GM19351 (cell line): Measurements from ENCODE around the gene RNASEH1.
A peak's percentile ranks its signal among the peaks of the same experiment; 100 is the strongest.
"Not testable (repeated sequence)": the region's sequence is repeated elsewhere in the genome, so short reads cannot be mapped to it uniquely, and the experiment has no call there.

ENCODE experiments used
- ATAC-seq: cut with Tn5 transposase; IDR thresholded peaks from one replicate; pipeline ENCODE4 v1.9.1; 2021; ENCODE audit warnings: mild to moderate bottlenecking, moderate library complexity; ENCODE audit not compliant: unreplicated experiment

Gene RNASEH1

DNA sequence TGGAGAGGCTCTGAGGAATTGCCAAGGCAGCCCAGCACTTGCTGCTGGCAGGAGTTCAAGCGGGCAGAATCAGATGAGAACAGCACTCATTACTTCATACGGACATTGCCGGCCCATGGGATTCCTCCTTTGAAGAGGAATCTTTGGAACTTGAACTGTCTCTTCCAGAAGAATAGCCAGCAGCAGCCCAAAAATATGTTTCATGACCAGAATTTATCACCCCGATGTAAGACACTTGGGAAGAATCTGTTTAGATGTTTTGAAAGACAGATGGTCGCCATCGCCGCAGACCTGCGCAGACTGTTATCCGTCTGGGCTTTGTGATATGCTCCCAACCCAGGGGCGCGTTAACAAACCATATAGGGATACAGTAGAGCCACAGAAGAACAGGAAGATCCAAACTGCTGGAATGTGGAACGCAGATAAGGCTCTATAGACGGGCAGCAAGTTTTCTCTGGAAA is 35.1 kb downstream of the RNASEH1 start:
- ATAC-seq = no peak

DNA sequence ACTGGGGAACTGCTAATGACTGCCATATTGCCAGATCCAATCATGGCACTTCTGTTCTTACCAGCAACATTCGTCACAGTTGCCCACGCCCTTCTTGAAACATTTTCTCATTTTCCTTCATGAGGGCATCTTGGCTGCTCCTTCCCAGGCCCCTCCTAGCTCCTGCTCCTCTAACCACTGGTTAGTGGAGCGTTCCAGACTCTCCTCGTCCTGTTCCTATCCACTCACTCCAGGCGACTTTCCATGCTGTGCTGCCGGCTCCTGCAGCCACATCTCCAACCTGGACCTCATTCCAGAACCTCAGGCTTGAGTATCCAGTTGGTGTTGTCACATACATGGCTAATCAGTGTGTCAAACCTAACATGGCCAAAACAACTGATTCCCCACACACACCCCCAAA is 37.5 kb downstream of the RNASEH1 start:
- no peak for ATAC-seq

DNA sequence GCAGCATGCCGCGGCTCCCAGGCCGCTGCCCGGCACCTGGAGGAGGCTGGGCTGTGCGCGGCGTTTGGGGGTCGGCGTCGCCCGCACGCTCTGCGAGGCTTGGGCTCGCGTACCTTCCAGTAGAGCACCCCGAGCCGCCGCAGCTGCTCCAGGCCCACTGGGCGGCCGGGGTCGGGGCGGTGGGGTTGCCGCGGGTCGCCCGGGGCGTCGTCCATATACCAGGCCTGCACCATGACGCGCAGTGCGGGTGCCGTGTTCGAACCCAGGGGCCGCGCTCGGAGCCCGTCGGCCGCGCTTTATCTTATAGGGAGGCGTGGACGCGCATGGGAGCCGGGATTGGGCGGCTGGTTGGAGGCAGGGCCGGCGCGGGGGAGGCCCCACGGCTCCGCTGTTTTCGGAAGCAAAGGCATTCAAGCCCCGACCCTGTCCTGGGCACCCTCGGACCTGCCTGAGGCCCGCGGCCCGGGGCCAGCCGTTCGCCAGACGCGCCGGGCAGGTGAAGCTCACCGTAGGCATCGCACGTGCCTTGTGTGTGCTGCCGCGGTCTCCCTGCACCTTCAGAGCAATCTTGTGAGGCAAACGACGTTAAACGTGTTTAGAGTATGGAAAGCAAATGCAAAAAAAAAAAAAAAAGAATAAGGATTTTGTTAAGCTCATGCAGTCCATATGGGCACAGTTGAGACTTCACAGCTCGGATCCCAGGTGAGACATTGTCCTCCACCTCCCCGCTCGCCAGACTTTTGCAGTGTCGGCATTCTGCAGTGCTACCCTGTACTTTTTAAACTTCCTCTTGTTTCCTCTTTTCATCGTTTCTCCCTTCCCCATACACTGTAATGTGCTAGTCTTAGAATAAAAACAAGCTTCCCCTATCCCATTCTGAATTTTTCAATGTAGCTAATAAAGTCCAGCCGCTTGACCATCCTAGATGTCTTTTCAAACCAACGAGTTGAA is 38.6 kb downstream of the RNASEH1 start, which contains the start of gene ADI1:
ADI1 (minus strand) TSS at position 277 of the 951 bp plus-strand sequence; CDS start at position 233, 44 bp downstream.
- ATAC-seq = peak; percentile 58

DNA sequence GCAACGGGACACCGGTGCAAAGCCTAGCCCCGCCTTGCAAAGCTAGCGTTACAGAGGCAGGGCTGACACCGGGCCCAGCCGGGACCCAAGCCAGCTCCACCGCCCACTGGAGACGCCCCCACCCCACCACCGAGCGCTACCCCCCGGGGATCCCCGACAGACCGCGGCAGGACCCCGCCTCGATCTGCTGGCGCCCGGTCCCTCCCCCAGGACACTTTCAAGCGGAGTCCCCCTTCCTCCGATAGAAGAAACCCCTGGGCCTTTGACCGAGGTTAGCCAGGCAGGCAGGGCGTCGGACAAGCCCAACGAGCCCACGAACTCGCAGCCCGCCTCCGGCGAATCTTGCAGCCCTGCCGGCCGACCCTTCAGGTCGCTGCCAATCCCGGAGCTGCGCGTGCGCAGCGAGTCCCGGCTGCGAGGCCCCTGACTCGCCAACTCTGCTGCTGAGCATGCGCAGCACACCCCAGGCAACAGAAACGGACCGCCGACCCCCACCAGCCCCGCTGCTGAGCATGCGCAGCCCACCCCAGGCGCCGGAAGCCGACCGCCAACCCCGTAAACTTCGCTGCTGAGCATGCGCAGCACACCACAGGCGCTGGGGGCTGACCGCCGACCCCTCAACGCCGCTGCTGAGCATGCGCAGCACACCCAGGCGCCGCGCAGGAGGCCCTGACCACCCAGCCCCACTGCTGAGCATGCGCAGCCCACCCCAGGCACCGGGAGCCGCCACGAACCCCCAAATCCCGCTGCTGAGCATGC is 39.5 kb downstream of the RNASEH1 start:
- ATAC-seq = peak; percentile 73

DNA sequence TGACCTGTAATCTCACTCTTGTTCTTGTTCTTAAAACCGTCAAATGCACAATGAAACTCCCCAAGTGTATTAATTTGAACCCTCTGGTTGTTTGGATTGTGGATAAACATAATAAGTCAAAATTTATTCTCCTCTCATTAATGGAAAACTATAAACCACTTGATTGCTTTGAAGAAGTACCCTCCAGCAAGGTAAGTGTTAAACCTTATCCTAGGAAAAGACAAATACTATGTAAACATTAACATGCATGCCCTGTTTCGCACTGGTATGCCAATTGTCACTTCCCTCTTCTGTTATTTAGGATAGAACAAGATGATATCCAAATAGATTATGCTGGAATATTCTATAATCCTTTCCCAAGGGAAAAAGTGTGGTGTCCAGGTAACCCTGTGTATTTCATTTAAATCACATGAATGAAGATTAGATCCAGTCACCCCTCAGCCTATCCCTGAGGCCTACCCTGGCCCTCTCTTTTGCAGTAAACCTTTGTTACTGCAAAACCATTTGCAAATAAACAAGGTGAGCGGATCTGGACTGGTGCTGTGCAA is 40.1 kb downstream of the RNASEH1 start:
- no peak for ATAC-seq

DNA sequence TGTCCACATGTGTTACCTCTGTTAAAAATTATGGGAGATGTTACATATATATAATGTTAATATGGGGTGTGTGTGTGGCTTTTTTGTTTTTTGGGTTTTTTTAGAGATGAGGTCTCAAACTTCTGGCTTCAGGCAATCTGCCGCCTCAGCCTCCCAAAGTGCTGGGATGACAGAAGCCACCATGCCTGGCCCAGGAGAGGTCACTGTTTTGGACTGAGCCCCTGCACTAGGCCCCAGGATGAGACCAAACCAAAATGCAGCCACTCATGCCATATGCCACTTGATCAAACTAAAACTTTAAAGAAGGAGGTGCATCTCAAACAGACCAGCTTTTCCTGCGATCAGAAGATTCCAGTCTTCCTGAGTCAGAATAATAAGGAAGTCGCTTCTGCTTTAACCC is 41.3 kb downstream of the RNASEH1 start:
- no peak for ATAC-seq

DNA sequence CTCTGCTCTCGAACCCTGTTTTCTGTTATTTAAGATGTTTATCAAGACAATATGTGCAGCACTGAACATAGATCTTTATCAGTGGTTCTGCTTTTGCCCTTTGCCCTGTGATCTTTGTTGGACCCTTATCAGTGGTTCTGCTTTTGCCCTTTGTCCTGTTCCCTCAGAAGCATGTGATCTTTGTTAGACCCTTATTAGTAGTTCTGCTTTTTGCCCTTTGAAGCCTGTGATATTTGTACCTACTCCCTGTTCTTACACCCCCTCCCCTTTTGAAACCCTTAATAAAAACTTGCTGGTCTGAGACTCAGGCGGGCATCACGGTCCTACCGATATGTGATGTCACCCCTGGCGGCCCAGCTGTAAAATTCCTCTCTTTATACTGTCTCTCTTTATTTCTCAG is 42.7 kb downstream of the RNASEH1 start:
- ATAC-seq = not testable (repeated sequence)

DNA sequence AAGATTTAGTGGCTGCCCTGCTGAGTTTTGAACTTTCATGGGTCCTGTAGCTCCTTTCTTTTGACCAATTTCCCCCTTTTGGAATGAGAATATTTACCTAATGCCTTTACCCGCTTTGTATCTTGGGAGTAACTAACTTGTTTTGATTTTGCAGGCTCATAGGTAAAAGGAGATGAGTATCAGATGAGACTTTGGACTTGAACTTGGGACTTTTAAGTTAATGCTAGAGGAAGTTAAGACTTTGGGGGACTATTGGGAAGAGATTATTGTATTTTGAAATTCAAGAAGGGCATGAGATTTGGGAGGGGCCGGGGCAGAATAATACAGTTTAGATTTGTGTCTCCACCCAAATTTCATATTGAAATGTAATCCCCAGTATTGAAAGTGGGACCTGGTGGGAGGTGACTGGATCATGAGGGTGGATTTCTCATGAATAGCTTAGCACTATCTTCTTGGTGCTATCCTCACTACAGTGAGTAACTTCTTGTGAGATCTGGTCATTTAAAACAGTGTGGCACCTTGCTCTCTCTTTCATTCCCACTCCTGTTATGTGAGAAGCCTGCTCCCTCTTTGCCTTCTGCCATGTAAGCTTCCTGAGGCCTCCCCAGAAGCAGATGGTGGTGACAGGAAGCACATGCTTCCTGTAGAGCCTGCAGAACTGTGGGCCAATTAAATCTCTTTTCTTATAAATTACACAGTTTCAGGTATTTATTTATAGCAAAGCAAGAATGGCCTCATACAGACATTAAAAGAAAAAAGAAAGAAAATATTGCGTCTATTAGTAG is 44.9 kb downstream of the RNASEH1 start:
- no peak for ATAC-seq

DNA sequence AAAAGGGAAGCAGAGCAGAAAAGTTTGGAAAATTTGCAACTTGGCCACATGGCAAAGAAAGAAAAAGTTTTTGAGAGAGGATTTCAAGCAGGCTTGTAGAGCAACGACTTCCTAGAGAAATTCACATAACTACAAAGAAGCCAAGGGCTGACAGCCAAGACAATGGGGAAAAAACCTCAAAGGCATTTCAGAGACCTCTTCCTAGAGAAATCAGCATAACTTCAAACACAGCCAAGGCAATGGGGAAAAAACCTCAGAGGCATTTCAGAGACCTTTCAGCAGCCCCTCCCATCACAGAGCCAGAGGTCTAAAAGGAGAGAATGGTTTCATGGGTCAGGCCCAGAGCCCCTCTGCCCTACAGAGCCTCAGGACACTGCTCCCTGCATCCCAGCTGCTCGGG is 46.0 kb downstream of the RNASEH1 start:
- ATAC-seq = no peak

DNA sequence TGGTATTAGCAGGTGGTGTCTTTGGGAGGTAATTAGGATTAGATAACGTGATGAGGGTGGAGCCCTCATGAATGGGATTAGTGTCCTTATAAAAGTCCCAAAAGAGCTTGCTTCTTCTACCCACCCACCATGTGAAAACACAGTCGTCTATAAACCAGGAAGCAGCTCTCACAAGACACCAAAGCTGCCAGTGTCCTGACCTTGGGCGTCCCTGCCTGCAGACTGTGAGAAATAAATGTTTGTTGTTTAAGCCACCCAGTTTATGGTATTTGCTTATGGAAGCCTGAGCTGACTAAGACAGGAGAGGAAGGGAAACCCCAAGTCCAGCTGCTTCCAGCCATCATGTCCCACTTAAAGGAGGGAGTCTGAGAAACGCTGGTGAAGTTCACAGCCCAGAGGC is 52.4 kb downstream of the RNASEH1 start:
- ATAC-seq = no peak

DNA sequence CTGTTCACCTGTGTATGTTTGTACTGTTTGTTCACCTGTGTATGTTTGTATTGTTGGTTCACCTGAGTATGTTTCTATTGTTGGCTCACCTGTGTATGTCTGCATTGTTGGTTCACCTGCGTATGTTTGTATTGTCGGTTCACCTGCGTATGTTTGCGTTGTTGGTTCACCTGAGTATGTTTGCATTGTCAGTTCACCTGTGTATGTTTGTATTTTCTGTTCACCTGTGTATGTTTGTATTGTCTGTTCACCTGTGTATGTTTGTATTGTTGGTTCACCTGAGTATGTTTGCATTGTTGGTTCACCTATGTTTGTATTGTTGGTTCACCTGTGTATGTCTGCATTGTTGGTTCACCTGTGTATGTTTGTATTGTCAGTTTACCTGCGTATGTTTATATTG is 53.4 kb downstream of the RNASEH1 start:
- ATAC-seq = no peak

DNA sequence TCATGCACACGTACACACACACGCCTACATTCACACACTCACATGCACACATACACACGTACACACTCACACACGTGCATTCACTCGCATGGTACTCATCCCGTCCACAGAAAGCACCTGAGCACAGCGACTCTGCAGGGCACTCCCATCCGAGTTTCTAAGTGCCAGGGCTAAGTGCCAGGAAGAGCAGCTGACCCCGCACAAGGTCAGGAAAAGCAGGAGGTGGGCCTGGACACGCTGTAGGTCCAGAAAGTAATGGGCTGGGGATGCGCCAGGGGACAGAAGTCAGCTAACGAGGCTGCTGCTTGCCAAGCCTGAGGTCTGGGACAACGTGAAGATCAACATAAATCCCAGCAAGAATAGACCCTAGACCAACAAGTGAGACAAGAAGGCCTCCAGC is 54.6 kb downstream of the RNASEH1 start:
- no peak for ATAC-seq

DNA sequence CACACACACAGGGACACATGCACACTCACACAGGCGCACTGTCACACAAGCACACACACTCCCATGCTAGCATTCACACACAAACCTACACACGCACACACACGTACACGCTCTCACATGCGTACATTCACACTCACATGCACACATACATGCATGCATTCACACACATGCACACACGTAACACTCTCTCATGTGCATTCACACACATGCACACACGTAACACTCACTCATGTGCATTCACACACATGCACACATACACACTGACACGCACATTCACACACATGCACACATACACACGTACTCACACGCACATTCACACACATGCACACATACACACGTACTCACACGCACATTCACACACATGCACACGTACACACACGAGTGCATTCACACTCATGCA is 55.1 kb downstream of the RNASEH1 start:
- no peak for ATAC-seq

DNA sequence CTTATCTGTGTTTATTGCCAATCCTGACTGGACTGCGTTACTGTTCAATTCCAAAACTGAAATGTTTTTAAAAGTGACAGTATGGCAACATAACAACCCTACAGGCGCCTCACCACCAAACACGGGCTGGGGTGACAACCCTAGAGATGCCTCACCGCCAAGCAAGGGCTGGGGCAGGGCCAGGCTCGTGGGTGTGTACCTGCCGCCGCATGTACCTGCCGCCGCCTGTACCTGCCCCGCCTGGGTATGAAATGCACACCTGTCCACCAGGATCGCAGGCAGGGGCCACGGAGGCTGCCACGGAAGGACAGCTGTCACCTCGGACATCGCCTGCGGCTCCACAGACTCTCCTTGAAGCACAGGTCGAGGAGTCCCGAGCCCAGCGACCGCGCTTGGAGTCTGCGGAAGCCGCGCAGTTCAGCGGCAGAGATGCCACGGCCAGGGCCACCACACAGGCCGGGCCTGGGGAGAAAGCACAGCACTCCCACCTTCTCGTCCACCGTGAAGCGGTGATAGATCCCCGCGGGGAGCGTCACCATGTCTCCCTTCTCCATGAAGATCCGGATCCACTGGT is 57.7 kb downstream of the RNASEH1 start:
- no peak for ATAC-seq

DNA sequence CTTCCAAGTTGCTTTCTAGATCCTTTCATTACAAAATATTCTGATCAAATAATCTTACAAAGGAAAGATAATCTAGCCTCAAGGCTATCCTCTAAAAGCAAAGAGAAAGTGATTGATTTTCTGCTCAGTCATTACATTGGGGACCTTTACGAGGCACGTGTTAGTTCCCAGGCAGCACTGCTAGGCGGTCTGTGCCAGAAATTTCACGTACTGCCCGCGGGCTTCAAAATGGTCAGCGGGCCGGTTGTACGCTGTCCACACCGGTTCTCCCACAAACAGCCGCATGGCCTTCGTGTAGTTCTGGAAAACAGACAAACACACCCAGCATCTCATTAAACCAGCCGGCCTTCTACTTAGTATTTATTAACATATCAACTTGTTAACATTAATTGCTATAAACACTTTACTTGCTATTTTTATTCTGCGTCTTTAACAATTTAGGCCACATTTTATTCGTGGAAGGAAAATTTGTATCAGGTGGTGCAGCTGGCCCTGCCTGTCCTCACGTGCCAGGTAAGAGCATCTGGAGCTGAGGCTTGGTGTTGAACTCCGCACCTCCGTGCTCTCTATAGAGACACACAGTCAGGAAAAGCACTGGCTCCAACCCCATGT is 59.2 kb downstream of the RNASEH1 start:
- no peak for ATAC-seq

DNA sequence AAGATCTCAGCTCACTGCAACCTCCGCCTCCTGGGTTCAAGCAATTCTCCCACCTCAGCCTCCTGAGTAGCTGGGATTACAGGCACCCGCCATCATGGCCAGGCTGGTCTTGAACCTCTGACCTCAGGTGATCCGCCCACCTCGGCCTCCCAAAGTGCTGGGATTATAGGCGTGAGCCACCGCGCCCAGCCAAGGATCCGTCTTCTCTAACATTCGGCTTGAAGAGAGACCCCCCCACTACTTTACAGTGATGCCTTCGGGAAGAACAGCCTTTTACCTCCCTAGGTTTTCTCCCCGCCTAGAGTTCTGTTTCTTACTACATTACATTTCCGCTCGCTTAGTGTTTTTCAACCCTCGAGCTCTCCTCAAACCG is 61.4 kb downstream of the RNASEH1 start:
- ATAC-seq = not testable (repeated sequence)
